Endometrium (tissue), 2 donors: ENCODE data around the gene WLS.

ENCODE experiments used
- FAIRE-seq: peaks from 2 replicates; lab custom pipeline; 2012; peaks lifted over from hg19 to GRCh38; lab: Jason Lieb, UNC
- donor health status: control.
- donor health status: control.

WLS gene

GRCh38 chr1:68131261-68131660, 101.1 kb downstream of the WLS start:
- no peak for FAIRE-seq

DNA sequence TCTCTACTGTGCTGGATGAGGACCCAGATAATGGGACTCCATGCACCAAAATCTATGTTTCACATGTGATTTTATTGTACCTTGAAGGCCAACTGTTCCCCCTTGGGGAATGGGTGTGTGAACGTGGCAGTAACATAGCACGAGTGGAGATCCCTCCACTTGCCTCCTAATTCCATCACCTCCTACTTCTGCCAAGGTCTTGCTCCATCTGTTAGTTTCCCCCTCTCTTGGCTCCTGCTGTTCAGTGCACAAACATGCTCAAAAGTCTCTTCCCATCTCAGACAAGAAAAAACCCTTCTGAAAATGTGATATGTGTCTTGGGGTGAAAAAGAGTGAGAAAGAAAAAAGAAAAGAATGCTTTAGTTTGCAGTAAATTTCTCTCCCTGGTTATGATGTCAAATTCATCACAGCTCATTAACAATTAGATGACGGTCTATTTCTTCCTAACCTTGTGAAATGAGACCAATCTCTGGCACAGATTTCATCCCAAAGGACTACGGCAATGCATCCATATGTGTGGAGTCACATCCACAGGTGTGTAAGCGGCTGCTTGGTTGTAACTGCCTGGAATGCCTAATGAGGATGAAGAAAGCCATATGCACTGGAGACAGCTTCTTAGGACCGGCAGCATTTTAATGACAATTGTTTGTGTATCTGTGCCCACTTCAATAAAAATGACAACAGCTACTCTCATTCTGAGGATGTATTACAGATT, 102.6 kb downstream of the WLS start:
- FAIRE-seq = no peak

DNA sequence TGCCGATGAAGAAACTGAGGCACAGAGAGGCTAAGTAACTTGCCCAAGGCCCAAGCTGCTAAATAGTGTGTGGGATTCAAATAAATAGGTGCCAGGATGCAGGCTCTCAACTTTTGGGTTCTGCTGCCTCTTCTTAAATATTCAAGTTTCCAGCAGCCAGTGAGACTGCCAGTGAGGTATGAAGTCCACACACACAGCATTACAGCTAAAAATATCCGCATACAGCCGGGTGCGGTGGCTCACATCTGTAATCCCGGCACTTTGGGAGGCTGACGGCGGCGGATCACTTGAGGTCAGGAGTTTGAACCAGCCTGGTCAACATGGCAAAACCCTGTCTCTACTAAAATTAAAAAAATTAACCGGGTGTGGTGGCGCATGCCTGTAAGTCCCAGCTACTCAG, 103.5 kb downstream of the WLS start:
- FAIRE-seq = no peak

- no peak for FAIRE-seq
These were observed 104.2 kb downstream of the WLS start for GRCh38 chr1:68128157-68128556.

GRCh38 chr1:68121536-68121935, 110.8 kb downstream of the WLS start:
- no peak for FAIRE-seq

DNA sequence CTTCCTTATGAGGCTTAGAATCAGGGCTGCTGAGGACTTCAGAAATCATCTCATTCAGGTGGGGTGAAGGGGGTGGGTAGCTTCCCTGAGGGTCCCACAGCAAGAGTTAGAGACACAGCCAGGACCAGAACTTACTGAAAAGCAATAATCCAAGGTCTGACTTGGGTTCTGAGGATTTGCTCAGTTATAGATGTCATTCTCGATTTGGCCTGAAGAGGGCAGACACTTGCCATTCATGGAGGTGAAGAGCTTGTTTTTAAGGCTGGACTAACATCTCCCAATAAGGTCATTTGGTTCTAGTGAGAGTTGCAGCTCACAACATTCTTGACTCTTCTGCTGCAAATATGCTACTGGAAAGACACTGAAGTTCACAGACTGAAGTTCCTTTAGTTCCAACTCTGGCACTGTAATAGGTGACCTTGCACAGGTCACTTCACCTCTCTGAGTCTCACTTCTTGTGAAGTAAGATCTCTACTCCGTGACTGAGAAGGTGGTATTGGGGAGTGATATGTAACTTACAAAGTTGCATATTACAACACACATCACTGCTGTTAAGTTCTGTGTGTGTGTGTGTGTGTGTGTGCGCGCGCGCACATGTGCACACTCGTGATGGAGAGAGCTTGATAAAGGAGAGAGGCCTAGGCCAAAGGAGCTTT, 112.1 kb downstream of the WLS start:
- FAIRE-seq = peak; percentile 67

DNA sequence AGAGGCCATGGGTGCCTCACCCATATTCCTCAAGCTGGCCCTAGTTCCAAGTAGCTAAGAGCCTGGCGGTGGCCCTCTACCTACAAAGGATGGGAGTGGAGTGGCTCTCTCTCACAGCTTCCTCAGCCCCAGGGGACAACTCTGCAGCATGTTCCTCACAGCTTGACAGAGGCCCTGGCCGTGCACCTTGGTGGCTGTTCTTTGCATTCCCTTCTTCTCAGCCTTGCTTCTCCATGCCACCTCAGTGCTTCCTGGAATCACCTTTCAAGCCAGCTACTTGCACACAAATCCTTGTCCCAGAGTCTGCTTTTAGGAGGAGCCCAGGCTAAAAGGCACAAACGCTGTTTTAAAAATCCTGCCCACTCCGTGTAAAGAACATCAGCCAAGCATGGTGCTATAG, 112.9 kb downstream of the WLS start:
- no peak for FAIRE-seq

GRCh38 chr1:68117416-68117815, 114.9 kb downstream of the WLS start:
- no peak for FAIRE-seq

DNA sequence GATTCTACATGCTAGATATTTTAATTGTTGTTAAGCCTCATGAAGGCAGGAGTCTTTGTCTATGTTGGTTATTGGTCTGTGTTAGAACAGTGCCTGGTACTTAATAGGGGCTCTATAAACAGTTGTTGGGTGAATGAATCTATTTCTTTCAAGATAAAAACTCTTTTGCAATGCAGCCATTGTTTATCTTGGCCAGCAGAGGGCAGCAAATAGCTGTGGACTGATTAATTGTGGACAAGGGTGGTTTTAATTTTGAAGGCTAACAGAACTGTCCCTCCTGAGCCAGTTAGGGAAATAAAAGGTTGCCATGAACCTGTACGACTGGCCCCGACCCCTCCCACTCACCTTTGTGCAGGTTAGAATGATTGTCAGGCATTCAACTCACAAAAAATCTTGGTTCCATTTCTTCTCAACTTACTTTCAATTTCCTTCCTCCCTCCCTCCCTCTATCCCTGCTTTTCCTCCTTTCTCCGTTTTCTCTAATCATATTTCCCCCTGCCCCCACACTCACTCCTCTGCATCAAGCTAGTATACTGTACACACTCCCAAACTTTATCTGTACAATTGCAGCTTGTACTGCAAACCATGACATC, 115.6 kb downstream of the WLS start:
- FAIRE-seq = no peak

DNA sequence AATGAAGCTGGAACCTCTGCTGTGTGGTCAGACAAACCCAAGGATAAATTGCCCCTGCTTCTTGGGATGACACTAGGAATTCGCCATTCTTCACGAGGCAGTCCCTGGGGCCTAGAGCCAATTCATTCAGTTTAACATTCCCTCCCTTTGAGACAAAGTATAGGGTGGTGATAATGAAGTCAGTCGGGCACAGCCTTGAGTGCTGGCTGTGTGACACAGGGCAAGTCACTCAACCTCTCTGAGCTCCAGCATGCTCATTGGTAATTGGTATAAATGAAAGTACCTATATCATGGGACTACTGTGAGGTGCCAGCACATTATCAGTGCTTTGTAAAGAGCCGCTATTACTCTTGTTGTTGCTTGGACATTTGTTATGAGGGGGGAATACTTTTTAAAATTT, 117.0 kb downstream of the WLS start:
- no peak for FAIRE-seq

DNA sequence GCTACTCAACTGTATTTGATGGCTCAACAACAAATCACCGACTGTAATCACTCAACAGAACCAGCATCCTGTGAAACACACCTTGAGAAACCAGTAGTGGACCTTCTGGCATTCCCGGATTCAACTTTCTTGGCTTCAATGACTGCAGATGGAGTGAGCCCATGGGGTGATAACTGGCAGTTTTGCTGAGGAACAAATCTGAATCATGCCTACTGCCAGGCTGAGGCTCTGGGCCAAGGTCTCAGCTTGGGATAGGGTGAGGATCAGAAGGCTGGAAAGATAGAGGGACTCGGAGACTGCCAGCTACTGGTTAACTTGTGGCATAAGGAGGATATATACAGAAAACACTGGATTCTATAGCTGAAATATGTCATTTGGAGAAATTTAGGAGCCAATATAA, 118.4 kb downstream of the WLS start:
- no peak for FAIRE-seq

GRCh38 chr1:68112835-68113243, 119.5 kb downstream of the WLS start:
- no peak for FAIRE-seq

GRCh38 chr1:68111519-68112436, 120.5 kb downstream of the WLS start:
- peak; percentile 46 for FAIRE-seq

DNA sequence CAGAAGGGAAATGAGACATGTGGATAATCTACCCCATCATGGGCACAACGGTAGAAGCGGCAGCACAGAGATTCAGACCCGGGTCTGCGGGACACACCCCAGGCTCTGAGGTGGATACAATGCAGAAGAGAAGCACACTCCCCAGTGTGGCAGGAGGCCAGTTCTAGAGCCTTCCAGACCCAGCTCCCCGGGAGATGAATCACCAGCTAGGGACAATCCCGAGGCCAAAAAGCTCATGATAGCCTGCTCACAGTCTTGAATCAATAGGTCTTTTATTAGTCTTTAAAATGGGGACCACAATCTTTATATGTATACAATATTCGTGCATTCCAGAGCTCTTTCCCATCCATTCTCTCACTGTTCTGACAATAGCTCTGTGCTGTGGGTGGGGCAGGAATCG, 124.6 kb downstream of the WLS start:
- no peak for FAIRE-seq

DNA sequence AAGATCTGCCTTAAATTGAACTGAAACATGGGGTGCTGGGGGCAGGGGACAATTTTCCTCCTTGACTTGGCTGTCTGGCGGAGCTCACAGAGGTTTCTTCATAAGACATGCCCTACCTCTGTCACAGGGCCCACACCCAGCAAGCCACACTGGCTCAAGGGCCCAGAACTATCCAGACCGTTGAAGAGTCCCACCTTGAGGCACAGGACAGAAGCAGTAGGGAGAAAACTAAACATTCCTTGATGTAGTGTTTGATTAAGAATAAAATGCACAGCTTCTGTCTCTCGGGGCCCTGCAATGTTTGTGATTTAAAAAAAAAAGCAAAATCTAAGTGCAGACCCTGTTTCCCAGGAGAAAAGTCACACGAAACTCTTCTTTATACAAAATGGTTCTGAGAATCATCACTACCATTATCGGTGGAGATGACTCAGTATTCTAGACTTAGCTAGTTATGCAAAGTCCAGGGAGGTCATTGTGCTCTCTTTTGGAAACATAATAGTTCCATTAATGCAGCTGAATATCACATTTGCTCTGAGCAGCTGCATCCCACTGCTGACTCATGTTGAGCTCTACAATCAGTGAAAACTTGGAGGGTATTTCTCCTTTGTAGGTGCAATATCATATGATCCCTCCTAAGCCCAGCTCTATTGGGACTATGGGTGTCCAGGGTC, 128.3 kb downstream of the WLS start:
- no peak for FAIRE-seq

DNA sequence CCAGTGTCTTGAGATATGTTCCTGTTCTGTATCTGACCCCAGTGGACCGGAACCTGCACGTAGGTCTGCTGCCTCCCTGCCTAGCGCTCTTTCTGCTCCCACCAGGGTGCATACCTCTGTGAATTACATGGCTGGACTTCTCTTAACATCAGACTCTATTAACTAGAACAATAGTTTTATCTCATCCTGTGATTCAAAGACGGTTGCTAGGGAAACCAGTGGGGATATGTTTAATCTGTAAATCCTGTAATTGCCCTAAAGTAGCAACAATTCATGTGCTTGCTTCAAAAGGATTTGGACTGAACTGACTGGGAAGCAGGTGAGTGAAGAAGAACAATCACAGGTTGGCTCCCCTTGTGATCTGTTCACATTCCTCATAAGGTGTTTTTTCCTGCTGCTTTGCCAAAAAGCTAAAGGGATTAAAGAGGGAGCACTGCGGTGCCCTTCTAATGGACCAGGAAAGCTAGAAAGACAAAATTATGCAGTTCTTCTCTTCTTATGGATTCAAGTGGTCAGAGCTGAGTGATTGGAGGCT, 129.2 kb downstream of the WLS start:
- no peak for FAIRE-seq

DNA sequence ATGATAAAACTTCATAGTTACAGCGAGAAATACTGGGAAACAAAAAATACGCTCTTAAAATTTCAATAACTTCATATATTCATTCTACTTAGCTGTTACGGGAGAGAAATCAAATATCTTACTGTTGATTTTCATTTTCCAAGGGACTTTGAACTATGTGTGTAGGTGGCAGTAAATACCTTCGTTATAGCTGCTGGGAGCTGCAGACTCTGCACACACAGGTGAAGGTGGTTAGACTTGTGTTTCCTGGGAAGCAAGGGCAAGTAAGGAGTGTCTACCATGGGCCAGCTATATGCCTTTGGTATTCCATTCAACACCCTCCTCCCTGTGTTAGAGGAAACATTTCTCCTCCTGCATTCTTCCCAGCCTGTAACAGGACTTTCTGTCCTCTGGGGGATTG, 130.5 kb downstream of the WLS start:
- no peak for FAIRE-seq

DNA sequence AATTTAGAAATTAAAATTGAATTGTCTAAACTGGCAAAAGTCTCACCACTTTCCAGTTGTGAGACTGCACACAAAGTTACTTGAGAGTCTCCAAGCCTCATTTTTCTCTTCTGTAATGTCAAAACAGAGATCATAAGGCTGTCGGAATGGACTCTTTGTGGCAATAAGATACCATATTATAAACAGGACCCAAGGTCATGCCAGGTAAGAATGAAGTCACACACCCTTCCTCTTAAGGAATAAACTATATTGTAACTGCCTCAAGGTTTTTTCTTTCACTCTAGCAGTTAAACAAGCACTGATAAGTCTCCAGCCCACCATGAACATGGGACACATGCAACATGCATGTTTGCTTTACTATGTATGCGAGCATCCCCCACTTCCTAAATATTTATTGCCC, 131.8 kb downstream of the WLS start:
- no peak for FAIRE-seq

DNA sequence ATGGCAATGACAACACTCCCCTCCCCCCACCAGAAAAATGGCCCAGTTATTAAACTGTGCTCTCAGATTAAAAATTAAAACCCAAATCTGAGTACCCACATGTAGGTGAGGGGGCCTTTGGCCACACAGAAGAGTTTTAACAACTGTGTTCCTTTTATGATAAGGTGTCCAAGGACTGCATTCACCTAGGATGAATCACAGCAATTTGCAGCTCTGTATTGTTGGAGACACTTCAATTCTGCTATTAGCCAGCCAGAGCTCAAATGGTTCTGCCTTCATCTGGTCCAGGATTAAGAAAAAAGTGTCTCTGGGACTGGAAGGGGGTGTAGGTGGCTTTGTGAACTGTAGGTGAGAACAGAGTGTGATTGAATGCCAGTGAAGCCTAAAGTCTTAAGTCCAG, 138.6 kb downstream of the WLS start:
- no peak for FAIRE-seq

DNA sequence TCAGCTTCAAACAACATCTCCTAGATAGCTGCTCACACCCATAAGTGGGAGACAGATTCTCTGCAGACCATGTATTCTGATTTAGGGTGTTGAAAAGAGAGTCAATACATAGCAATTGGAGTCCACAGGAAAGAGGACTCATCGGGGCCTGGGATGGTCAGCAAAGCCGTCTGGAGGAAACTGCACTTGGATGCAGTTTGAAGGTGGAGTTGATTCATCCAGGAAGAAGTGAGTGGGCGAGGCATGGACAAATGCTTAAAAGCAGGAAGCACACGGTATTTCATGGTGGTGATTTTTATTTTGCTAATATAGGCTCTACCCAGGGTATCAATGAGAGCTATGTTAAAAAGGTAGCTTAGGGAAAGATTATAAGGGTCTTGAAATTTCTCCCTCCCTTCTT, 145.1 kb downstream of the WLS start:
- FAIRE-seq = no peak

- no peak for FAIRE-seq
These were observed 146.6 kb downstream of the WLS start for GRCh38 chr1:68085752-68086151.

DNA sequence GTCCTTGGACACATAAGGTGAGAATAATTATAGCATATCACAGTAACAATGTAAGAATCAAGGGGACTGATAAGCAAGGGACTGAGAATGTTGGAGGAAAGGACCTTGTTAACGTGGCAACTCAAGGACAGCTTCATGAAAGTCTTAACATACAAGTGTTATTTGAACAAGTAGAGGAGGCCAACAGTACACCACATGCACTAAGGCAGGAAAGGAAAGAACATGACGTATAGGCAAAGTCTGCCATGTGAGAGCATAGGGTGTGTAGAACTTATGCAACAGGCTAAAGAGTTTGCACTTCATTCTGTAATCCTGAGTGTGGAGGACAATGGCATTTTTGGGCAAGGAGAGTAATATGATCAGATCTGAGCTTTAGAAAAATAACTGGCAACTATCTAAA, 148.6 kb downstream of the WLS start:
- FAIRE-seq = no peak
